ENCODE data around the gene BMF.
"Not testable (repeated sequence)": the region's sequence is repeated elsewhere in the genome, so short reads cannot be mapped to it uniquely, and the experiment has no call there.

Gene BMF

DNA sequence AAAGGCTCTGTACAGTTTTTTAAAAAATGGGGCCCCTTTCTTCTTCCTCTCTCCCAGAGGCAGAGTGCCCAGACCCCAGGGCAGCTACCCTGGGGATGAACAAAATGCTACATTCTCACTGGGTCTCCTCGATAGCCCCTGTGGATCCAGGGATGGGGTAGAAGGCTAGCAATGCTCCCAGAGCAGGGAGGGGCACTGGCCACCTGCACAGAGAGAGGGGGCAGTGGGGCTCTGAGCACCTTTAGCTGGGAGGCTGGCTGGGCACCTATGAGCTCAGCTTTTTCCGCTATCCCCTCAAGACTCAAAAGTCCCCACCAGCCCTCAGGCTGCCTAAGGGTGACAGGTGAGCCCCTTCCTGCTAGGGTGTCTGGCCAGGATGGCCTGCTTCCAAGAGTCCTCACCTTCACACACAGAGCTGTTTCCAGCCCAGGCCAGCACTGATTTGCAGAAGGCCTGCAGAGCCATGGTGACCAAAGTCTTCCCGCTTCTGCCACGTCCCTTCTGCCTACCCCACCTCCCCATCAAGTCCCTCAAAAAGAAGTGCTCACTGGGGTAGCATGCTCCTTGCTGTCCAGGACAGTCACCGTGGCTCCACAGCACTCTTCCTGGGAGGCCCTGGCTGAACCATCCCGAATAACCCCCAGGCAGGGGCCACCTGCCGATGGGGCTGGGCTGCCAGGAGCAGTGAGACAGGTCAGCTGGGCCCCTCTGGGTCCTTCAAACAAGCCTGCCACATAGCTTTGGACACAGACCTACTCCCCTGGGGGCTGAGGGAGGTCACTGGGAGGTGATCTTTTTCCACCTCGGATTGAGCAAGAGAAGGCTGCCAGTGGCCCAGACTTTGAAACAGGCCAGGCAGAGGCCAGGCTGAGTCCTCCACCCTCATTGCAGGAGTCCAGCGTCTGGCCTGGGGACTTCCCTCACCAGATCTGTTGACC, 20.4 kb downstream of the BMF start:
- no peak for DNase-seq

DNA sequence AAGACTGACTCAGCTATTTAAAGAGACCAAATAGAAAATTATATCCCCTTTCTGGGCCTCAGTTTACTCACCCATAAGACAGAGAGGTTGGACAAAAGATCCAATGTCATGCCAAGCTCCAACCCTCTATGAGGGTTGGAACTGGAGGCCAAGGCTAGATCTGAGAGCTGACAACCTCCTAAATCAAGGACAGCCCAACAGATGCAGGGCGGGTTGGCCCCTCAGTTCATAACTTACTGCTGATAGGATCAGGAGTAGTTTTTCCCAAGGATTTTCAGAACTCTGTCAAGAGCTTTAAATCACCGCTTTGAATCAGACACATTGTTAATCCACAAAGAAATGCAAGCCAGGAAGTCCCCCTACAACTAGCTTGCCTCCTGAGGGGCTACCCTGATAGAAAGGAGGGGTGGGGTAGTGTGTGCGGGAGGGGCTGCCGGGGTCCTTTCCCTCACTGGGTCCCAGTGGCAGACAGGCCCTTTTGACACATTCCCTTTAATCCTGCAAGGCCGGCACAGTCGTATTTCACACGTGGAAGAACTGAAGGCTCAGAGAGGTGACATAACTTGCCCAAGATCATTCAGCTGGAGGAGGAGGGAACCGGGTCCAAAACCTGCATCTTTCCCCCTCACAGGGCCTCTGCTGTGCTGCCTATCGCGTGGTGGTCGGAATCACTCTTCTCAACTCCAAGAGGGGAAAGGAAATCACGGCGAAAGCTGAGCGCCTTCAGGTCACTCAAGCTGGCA, 21.4 kb downstream of the BMF start:
- no peak for DNase-seq

DNA sequence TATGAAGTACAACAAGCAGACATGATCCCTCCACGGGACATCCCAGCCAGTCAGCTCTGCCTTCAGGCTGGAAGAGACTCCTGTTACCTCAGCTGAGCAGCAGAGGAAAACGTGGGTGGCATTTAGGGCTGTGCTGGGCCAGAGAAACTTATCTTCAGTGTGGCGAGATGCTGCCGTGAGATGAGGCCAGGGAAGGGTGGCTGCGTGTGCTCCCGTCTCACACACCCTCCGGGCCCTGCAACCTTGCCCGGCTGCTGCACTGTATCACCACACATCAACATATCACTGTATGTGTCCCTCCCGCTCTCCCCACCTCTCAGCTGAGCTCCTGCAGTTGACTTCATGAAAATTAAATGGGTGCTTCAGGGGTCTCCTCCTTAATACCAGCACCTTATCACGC, 23.4 kb downstream of the BMF start:
- DNase-seq: no peak

DNA sequence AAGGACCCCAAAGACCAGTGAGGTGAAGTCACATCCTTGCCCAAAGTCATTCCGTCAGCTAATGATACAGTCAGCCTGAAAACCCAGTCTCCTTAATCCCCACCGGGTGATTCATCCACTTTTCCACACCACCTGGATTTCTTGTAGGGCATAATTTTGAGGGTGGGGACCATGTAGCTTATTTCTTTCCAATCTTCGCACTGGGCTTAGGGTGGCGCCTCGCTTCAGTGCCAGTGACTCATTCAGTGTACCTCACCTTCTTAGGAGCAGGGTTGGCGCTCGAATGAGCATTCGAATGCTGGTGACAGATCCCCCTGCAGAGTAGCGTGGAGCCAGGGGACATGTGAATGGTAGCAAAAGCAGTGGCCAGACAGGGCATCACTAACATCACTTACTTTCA, 24.0 kb downstream of the BMF start:
- DNase-seq: no peak

- no peak for DNase-seq
Measured at GRCh38 chr15:40082195-40082883, 26.3 kb downstream of the BMF start.

- DNase-seq: no peak
Measured at GRCh38 chr15:40081691-40082194, 26.9 kb downstream of the BMF start.

DNA sequence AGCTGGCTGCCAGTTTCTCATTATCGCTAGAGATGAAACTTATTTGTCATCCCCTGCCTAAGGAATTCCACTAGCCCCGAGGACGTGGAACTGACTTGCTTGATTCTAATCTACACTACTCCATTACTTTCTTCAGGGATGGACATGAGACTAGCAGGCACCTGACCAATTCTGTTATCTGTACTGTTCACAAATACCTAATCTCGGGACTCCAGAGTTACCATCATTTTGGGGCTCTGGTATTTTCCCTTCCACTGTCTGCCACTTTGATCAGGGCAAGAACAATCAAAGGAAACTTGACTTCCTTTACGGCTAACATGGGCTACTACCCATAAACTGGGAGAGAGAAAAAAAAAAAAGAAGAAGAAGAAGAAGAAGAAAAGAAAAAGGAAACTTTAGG, 27.8 kb downstream of the BMF start:
- no peak for DNase-seq

DNA sequence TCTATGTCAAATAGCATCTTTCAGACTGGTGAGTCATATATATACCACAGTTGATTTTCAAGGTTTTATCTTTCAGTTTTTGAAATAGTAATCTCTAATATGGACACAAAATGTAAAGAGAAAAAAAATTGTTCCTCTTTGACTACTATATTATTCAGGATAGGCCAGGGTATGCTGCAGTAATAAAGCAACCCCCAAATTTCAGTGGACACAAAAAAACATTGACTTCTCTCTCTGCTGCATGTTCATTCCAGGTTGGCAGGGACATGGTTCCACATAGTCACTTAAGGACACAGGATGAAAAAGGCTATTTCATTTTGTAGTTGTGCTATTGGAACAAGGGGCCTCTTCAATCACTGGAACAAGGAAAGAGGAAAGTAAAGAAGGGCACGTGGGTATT, 28.6 kb downstream of the BMF start:
- DNase-seq: no peak

GRCh38 chr15:40079456-40079855, 29.2 kb downstream of the BMF start:
- DNase-seq: no peak

DNA sequence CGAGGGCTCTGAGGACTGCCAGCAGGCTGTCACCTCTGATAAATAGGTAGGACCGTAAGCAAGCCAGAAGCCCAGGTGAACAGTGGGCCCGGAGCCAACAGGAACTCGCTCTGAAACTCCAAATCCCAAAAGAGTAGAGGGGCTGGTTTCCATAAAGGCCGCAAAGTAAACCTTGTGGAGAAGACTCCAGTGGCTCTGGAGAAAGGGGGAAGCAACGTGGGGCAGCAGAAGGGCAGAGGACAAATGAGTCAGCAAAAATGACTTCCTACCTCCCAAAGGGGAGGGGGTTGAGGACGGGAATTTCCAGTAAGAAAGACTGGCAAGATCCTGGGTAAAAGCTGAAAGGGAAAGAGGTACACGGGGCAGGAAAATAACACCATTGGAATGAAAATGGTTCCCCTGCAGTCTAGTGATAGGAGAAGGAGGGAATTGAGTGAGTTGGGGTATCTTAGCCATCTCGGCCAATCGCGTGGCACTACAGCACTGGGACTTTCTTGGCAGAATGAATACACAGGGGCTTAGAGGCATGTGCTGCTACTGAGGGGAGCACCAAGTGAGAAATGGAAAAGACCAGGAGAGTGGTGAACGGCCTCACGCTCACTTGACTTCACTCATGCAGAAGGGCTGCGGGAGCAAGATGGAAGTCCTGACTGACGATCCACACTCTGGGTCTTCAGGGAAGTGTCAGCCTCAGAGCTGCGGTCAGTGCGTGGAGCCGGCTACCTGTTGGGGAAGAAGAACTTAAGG, 33.2 kb downstream of the BMF start:
- DNase-seq: no peak

DNA sequence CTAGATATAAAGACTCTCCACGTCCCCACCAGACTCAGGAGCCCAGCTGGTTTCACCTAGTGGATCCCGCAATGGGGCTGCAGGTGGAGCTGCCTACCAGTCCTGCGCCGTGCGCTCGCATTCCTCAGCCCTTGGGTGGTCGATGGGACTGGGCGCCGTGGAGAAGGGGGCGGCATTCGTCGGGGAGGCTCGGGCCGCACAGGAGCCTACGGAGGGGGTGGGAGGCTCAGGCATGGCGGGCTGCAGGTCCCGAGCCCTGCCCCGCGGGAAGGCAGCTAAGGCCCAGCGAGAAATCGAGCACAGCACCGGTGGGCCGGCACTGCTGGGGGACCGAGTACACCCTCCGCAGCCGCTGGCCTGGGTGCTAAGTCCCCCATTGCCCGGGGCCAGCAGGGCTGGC, 34.0 kb downstream of the BMF start:
- not testable (repeated sequence) for DNase-seq

DNA sequence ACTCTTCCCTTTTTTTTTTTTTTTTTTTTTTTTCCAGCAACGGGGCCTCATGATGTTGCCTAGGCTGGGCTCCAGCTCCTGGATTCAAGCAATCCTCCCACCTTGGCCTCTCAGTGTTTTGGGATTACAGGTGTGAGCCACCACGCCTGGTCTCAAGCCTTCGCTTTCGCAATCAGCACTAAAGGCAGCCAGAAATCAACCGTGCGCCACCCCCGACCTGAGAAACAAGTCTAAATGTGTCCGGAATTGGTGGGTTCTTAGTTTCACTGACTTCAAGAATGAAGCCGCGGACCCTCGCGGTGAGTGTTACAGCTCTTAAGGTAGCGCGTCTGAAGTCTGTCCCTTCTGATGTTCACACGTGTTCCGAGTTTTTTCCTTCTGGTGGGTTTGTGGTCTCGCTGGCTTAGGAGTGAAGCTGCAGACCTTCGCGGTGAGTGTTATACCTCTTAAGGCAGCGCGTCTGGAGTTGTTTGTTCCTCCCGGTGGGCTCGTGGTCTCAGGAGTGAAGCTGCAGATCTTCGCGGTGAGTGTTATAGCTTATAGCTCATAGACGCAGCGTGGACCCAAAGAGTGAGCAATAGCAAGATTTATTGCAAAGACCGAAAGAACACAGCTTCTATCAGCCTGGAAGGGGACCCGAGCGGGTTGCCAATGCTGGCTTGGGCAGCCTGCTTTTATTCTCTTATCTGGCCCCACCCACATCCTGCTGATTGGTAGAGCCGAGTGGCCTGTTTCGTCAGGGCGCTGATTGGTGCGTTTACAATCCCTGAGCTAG, 34.8 kb downstream of the BMF start:
- not testable (repeated sequence) for DNase-seq

- DNase-seq: no peak
Measured at GRCh38 chr15:40072216-40072990, 36.3 kb downstream of the BMF start.

GRCh38 chr15:40070608-40071218, 38.0 kb downstream of the BMF start:
- DNase-seq: no peak

- DNase-seq: no peak
Measured at GRCh38 chr15:40070166-40070557, 38.5 kb downstream of the BMF start.

- DNase-seq: no peak
Measured at GRCh38 chr15:40069178-40070165, 39.2 kb downstream of the BMF start.

DNA sequence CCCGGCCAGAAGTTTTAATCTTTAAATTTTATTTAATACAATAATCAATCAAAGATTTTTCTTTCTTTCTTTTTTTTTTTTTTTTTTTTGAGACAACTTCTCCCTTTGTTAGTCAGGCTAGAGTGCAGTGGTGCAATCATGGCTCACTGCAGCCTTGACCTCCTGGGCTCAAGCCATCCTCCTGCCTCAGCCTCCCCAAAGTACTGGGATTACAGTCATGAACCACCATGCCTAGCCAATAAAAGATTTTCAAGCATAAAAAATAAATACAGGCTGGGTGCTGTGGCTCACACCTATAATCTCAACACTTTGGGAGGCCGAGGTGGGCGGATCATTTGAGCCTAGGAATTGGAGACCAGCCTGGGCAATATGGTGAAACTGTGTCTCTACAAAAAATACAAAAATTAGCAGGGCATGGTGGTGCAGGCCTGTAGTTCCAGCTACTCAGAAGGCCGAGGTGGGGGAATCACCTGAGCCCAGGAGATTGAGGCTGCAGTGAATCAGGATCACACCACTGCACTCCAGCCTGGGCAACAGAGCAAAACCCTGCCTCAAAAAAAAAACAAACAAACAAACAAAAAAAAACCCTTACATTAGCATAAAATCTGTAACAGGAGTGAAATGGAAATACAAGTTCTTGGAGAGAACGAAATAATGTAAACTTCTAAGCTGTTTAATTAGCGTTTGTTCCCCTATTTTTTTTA, 40.6 kb downstream of the BMF start:
- DNase-seq: no peak

DNA sequence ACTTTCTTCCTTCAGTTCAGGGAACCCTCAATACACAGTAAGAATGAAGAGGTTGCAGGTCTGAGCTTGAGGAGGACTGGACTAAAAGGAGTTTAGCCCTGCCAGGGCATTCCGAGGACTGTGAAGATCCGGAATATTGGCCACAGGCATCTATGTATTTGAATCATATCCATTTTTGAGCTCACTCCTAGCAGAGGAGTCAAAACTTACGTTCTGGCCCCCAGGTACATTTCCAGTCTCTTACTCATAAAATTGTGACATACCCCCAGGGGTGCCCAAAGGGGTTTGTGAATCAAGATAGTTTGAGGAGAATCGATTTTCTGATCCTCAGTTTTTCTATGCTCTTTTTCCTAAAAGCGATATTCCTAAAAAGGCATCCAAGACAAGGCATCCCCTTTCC, 42.1 kb downstream of the BMF start:
- no peak for DNase-seq

DNA sequence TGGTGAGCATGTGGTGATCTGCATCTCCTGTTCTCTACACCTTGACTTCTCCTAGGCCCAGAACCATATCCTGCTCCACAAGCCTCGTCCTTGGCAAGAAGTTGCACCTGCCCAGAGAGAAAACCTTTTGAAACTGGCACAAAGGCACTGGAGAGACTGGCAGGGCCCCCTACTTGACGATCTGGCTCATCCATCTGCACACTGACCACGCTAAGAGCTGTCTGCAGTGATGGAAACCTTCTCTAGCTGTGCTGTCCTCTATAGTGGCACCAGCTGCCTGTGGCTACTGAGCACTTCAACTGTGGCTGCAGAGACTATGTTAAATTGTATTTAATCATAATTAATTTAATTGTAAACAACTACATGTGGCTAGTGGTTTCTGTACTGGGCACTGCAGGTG, 43.5 kb downstream of the BMF start:
- DNase-seq: no peak

Data from activated CD8-positive, alpha-beta memory T cell treated with anti-CD3 and anti-CD28 coated beads, Interleukin-2, amount 50 U/mL, for 4 hours (primary cell).